ENCODE results near the gene ENAH.
A peak's percentile ranks its signal among the peaks of the same experiment; 100 is the strongest.

The ENAH gene

GRCh38 chr1:225468270-225469020, 184.5 kb downstream of the ENAH start:
- no peak for DNase-seq

GRCh38 chr1:225467193-225468020, 185.5 kb downstream of the ENAH start:
- peak; percentile 91 for DNase-seq

DNA sequence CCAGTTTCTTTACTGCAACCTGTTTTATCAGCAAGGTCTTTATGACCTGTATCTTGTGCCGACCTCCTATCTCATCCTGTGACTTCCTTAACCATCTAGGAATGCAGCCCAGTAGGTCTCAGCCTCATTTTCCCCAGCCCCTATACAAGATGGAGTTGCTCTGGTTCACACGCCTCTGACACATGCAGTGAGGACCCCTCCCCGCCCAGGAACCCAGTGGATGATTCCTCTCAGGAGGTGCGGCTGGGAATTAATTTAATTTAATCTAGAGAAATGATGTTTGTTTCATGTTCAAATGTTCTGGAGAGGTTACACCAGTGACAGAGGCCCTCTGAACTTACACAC, 186.1 kb downstream of the ENAH start:
- DNase-seq, result no peak

DNA sequence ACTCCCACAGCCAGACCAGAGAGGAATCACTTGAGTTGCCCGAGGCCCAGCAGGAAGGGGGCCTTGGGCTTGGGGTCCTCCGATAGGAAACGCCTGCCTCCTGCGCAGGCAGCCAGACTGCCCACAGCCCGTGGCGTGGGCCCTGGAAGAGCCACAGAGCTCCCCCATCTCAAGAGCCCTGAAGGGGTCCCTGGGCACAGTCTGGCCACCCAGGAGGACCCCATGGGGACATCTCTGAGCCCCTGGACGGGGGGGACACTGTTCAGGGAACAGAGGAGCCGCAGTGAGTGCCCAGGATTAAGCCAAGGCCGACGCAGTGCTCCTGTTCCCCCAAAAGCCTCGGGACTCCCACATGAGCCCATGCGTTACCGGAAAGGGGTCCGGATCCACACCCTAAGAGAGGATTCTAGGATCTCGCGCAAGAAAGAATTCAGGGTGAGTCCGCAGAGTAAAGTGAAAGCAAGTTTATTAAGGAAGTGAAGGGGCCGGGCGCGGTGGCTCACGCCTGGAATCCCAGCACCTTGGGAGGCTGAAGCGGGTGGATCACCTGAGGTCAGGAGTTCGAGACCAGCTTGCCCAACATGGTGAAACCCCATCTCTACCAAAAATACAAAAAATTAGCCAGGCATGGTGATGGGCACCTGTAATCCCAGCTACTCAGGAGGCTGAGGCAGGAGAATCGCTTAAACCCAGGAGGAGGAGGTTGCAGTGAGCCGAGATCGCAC, 187.0 kb downstream of the ENAH start:
- no peak for DNase-seq

- no peak for DNase-seq
Measured at GRCh38 chr1:225464851-225465792, 187.8 kb downstream of the ENAH start.

DNA sequence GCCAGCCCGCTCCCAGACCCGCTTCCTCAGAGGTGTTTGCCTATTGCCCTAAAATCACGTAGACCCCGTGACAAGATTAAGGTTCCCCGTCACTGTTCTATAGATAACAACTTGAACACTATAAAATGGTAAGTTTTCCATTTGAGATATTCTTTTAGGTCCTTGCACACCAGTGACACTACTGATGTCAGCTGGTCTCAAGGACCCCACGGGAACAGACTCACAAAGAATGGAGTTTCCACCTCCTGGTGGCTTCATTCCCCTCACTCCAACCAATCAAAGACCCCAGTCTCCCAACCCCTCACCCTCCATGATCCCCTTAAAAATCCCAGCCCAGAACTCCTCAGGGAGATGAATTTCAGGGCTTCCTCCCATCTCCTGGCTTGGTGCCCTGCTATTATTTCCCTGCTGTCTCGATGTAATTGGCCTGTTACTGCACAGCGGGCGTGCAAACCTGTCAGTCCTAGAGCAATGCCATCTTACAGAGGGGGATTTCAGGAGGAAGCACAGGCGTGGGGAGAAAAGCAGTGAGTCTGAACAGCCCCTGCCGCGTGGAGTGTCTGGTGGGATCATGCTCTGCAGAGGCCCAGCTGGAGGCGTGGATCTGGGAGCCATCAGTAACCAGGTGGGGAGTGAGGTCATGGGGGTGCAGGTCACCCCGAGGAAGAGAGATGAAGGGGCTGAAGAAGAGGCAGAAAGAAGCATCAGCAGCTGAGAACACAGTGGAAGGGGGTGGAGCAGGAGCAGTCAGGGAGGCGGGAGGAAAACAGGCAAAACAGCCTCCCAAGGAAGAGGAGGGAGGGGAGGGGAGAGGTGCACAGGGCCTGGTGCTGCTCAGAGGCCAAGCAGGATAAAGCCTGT, 190.0 kb downstream of the ENAH start:
- DNase-seq, result no peak

- no peak for DNase-seq
Measured at GRCh38 chr1:225462429-225462713, 190.6 kb downstream of the ENAH start.

DNA sequence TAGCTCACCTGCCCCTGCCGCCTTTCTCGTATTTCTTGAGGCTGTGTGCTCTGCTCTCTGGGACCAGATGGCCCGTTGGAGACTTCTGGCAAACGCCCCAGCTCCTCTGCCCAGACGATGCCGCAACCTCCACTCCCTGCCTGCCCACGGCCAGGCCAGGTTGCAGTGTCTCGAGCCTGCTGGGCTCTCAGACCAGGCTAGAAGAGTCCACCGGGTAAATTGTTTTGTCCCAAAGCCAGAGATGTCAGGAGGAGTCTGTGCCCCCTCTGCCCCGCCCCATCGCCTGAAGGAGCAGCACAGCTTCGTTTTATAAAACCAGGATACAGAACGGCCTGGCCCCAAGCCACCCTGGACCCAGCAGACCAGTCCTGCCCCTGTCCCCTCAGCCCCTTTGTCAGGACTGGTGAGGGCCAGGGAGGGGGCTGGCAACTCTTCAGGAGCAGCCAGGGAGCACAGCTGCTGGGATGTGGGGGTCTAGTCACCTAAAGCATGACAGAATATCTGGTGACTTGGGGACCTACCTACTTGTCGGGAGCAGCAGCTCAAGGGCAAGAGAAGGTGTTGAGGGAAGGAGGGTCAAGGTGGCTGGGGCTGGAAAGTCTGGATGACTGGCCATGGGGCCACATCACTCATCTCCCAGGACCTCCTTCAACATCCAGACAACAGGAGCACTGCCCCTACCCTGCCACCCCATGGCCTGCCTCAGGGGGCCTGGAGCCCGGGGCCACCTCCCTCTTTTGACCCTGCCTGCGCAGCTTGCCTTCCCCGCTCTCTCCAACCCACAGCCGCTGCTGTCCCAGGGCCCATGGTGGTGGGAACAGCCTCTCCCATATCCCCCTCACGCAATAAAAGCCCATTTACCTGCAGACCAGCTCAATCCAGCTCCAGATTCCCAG, 191.1 kb downstream of the ENAH start:
- no peak for DNase-seq

DNA sequence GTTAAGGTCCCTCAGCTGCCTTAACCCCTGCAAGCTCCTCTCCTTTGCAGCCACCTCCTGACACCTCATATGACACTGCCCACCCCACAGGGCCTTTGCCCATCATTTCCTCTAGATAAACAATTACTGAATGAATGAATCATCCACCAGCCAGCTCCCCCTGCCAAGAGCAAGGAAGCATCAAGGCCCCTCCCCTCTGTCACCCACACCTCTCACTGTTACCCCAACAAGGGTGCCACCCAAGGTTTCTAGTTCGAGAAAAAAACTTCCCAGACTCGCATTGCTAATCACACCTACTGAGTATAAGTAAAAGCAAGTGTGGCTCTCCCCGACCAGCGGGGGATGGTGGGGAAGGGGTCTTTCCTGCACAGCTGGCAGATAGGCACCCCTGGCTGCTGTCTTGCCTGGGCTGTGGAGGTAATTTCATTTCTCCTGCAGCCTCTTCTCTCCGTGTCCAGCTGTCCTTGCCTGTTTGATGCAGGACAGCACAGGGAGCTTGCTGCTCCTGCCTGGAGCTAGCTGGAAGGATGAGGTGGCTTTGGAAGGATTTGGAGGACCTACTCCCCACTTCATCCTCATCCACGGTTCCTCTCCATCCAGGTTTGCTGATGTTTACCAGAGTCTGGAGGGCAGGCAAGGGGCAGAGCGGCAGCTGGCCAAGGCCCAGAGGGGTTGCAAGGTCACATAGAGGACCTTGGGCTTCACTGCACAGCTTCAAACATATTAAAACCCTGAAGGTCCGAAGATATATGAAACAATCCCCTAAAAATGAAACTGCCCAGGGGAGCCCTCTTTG, 192.0 kb downstream of the ENAH start:
- peak; percentile 68 for DNase-seq

GRCh38 chr1:225460021-225460736, 192.7 kb downstream of the ENAH start:
- no peak for DNase-seq

DNA sequence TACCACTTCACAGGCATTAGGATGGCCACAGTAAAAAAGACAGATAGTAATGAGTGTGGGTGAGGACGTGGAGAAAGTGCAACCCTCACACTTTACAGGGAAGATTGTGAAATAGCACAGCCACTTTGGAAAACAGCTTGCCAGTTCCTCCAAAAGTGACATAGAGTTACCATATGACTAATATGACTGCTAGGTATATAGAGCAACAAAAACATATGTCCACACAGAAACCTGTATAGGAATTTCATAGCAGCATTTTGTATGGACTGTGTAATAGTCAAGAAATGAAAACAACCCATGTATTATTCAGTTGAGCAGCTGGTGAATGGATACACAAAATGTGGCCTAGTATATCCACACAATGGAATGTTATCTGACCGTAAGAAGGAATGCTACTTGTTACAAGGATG, 194.7 kb downstream of the ENAH start:
- DNase-seq, result no peak

GRCh38 chr1:225454733-225455132, 198.2 kb downstream of the ENAH start:
- DNase-seq, result peak; percentile 78

GRCh38 chr1:225453797-225454648, 198.9 kb downstream of the ENAH start:
- peak; percentile 51 for DNase-seq

GRCh38 chr1:225451840-225452515, 200.9 kb downstream of the ENAH start:
- DNase-seq, result no peak

GRCh38 chr1:225451340-225451739, 201.6 kb downstream of the ENAH start:
- no peak for DNase-seq

- DNase-seq, result no peak
Measured at GRCh38 chr1:225450491-225451191, 202.3 kb downstream of the ENAH start.

DNA sequence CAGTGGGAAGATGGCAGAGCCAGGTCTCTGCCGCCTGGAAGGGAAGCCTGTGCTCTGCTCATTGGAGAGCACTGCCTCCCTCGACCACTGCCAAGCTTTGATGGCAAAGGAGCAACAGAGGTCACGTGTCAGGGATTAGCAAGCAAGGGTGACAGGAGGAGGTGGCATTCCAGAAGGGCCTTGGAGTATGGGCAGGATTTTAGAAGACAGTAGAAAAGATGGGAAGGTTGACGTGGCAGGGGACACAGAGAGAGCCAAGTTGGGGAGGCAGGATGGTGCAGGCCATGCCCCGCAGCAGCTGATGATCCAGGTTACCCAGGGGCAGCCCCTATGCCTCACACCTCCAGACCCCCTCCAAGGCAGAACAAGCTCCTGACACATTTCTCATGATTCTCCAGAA, 203.1 kb downstream of the ENAH start:
- no peak for DNase-seq

Data from activated CD4-positive, alpha-beta T cell treated with anti-CD3 and anti-CD28 coated beads, Interleukin-2, amount 50 U/mL, for 16 hours (primary cell).